ENCODE results near the gene DDX60.

GRCh38 chr4:168291242-168291641 is 27.3 kb downstream of the DDX60 start:
- TF ChIP-seq CTCF (IDR thresholded peaks at IDR 0.05) (no peak), POLR2A (IDR thresholded peaks at IDR 0.05) (no peak)
